Kidney (tissue), 14 donors: ENCODE results near the gene LIN37. TPM values are rescaled to one million over a fixed set of nuclear protein-coding genes. Genes with fewer than 3 reads are reported as not detected.

Experiments used
- DNase-seq, 5 donors: peaks; one replicate each; pipeline ENCODE4 v3.0.0-alpha.2; 2013 to 2020
- FAIRE-seq: peaks from 2 replicates; lab custom pipeline; 2012; peaks lifted over from hg19 to GRCh38; lab: Jason Lieb, UNC
- H3K27ac ChIP-seq, 2 donors: one replicate each; pipeline ENCODE4 v1.7.0; 2013; ENCODE audit warnings: low read depth in 2 of 2, low read length in 2 of 2, inconsistent platforms in 1 of 2
- H3K27me3 ChIP-seq: one replicate; pipeline ENCODE4 v1.7.1; 2013; ENCODE audit warnings: low read length, inconsistent platforms; ENCODE audit not compliant: control insufficient read depth, insufficient read depth
- H3K36me3 ChIP-seq, 3 donors: one replicate each; pipeline versions ENCODE4 v1.7.0 to v1.7.1; 2013; ENCODE audit warnings: low read length in 3 of 3, control low read depth in 1 of 3, inconsistent platforms in 1 of 3; ENCODE audit not compliant: insufficient read depth in 3 of 3, control insufficient read depth in 2 of 3
- H3K4me1 ChIP-seq, 3 donors: one replicate each; pipeline versions ENCODE4 v1.7.0 to v1.7.1; 2013; ENCODE audit warnings: low read length in 3 of 3, inconsistent platforms in 1 of 3, low read depth in 1 of 3; ENCODE audit not compliant: control insufficient read depth in 2 of 3, insufficient read depth in 2 of 3
- H3K4me3 ChIP-seq, 3 donors: one replicate each; pipeline versions ENCODE4 v1.7.0 to v1.8.1; 2013; ENCODE audit warnings: low read length in 3 of 3, control low read depth in 1 of 3, inconsistent platforms in 1 of 3
- H3K9ac ChIP-seq, 3 donors: one replicate each; pipeline versions ENCODE4 v1.7.0 to v1.7.1; 2013; ENCODE audit warnings: low read length in 3 of 3, control low read depth in 1 of 3, inconsistent platforms in 1 of 3
- H3K9me3 ChIP-seq, 3 donors: one replicate each; pipeline versions ENCODE4 v1.7.0 to v1.7.1; 2013; ENCODE audit warnings: low read length in 3 of 3, control low read depth in 1 of 3, inconsistent platforms in 1 of 3; ENCODE audit not compliant: control insufficient read depth in 2 of 3, insufficient read depth in 1 of 3
- intact Hi-C: fragments of 100-400 bp; cut with DNase I; formaldehyde crosslinking; loops from one replicate; pipeline ENCODE4 v1.11.1; 2022
- polyA plus RNA-seq: library from polyadenylated mRNA; stranded (reverse); fragments of 350-450 nt; fragmentation: Illumina TruSeq; extraction: RNeasy Lipid Tissue Mini Kit (QIAGEN cat#74804); gene quantifications from one replicate; pipeline ENCODE4 v1.2.3, GENCODE V29; 2014; ENCODE audit warnings: low read depth, low replicate concordance; ENCODE audit not compliant: insufficient read depth
- total RNA-seq: library from RNA; stranded (reverse); fragmentation: NEBNext Ultra II Directional; extraction: Animal tissue kit (Norgen Biotek cat#: 25700); gene quantifications from one replicate; pipeline ENCODE4 v1.2.1, GENCODE V29; 2021
- TF ChIP-seq, protein P1 (sequence below): IDR thresholded peaks from 3 replicates; pipeline ENCODE4 v1.5.1; 2012; ENCODE audit warnings: mild to moderate bottlenecking, moderate library complexity, borderline replicate concordance; ENCODE audit not compliant: insufficient read depth; ENCODE audit errors: extremely low read depth
- donor health status: control.
- donor health status: control.
- donor health status: control.
- donor health status: control.
- donor health status: control.
- donor health status: DM: yes; HTN: yes; CAD: no.
- donor health status: Normal renal cell carcinoma (clear cell type).

LIN37 gene
- total and polyA plus RNA-seq, 2 donors from 2014 or later = 11.2 to 11.4 TPM

GRCh38 chr19:35773020-35773806 lies 24.8 kb downstream of the LIN37 start:
- Histone ChIP-seq H3K27me3 (no peaks in the 10 kb centered on the region), H3K9me3 (no peaks in the 10 kb centered on the region), H3K4me1 (peaks cover 0 to 4% (median 4%) of the 10 kb centered on the region in 3 donors), H3K9ac (no peak overlapping the region), H3K4me3 (no peak overlapping the region), H3K36me3 (no peaks in the 10 kb centered on the region), H3K27ac (no peak overlapping the region)
- TF ChIP-seq, protein P1, sequence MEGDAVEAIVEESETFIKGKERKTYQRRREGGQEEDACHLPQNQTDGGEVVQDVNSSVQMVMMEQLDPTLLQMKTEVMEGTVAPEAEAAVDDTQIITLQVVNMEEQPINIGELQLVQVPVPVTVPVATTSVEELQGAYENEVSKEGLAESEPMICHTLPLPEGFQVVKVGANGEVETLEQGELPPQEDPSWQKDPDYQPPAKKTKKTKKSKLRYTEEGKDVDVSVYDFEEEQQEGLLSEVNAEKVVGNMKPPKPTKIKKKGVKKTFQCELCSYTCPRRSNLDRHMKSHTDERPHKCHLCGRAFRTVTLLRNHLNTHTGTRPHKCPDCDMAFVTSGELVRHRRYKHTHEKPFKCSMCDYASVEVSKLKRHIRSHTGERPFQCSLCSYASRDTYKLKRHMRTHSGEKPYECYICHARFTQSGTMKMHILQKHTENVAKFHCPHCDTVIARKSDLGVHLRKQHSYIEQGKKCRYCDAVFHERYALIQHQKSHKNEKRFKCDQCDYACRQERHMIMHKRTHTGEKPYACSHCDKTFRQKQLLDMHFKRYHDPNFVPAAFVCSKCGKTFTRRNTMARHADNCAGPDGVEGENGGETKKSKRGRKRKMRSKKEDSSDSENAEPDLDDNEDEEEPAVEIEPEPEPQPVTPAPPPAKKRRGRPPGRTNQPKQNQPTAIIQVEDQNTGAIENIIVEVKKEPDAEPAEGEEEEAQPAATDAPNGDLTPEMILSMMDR = no peak
- intact Hi-C loops = no loop called here
- no peak for FAIRE-seq
- no peak for DNase-seq

DNA sequence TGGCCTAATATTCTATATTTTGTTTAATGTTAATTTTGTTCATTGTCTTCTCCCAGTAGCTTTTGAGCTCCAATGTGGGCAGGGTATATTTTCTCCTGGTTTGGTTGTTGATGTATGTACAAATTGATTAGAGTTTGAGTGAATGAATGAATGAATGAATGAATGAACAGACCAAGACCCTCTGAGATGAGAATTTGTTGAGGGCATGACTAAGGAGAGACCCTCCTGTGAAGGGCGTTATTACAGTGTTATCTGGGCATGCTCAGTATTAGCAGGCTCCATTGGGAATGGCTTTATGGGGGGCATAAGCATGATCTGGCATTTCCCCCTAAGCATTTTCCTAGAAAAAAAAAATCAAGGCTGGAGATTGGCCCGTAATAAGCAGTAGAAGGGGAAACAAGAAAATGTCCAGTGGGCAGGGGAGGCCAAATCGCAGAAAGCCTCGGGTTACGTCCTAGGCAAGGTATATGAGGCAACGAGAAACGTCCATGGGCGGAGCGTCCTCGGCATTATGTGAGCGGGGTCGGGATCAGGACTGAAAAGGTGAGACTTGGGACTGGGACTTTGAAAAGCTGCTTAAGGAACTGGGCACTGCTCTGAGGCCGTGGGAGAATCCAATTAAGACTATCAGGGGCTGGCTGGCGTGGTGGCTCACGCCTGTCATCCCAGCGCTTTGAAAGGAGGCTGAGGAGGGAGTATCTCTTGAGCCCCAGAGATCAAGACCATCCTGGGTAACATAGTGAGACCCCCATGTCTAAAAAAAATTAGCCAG lies 26.1 kb downstream of the LIN37 start:
- H3K36me3 ChIP-seq = no peaks in the 10 kb centered on the region
- H3K9me3 ChIP-seq = no peaks in the 10 kb centered on the region
- H3K27ac ChIP-seq = no peak overlapping the region
- H3K4me3 ChIP-seq = peak overlapping the region in 2 of 3 donors; percentile 46 to 56
- TF ChIP-seq, protein P1 = no peak
- DNase-seq (peak in 1 of 5 donors; percentile 63), FAIRE-seq (no peak)
- no peaks in the 10 kb centered on the region for H3K27me3 ChIP-seq
- intact Hi-C loops = no loop called here
- peaks cover 0 to 4% (median 3%) of the 10 kb centered on the region in 3 donors for H3K4me1 ChIP-seq
- no peak overlapping the region for H3K9ac ChIP-seq

DNA sequence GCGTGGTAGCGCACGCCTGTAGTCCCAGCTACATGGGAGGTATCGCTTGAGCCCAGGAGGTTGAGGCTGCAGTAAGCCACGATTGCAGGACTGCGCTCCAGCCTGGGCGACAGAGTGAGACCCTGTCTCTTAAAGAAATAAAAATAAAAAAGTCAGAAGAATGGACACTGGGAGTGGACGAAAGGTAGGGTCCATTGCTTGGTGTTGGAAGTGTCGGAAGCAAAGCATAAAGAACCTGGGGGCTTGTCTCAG lies 26.6 kb downstream of the LIN37 start:
- Histone ChIP-seq H3K9ac (peak overlapping the region in 1 of 3 donors; percentile 10), H3K27ac (no peak overlapping the region), H3K4me1 (peaks cover 0 to 4% (median 3%) of the 10 kb centered on the region in 3 donors), H3K9me3 (no peaks in the 10 kb centered on the region), H3K27me3 (no peaks in the 10 kb centered on the region), H3K36me3 (no peaks in the 10 kb centered on the region), H3K4me3 (peak overlapping the region; percentile 46 to 59 (median 56))
- intact Hi-C loops = no loop called here
- TF ChIP-seq, protein P1 = no peak
- DNase-seq (no peak), FAIRE-seq (no peak)
